Tibial nerve (tissue), 4 donors: Measurements from ENCODE around the gene RIPK1. TPM values are rescaled to one million over a fixed set of nuclear protein-coding genes. Genes with fewer than 3 reads are reported as not detected.
"Not testable (repeated sequence)": the region's sequence is repeated elsewhere in the genome, so short reads cannot be mapped to it uniquely, and the experiment has no call there.

ENCODE experiments used
- DNase-seq, 2 donors: peaks; one replicate each; pipeline ENCODE4 v3.0.0-alpha.2; 2019; ENCODE audit warnings: low spot score in 2 of 2
- H3K27ac ChIP-seq, 4 donors: fragments of 200-600 bp; sonication (generic) in 3 of 4; one replicate each; pipeline ENCODE4 v1.5.1; 2017 to 2019; ENCODE audit warnings: mild to moderate bottlenecking in 1 of 4
- H3K27me3 ChIP-seq, 2 donors: fragments of 200-600 bp; sonication (generic) in 1 of 2; one replicate each; pipeline versions ENCODE4 v1.5.1 to v1.6.0; 2017 to 2019
- H3K36me3 ChIP-seq, 3 donors: fragments of 200-600 bp; sonication (generic); one replicate each; pipeline ENCODE4 v1.5.1; 2018 to 2019
- H3K4me1 ChIP-seq, 4 donors: fragments of 200-600 bp; sonication (generic) in 3 of 4; one replicate each; pipeline ENCODE4 v1.5.1; 2017 to 2019
- H3K4me3 ChIP-seq, 4 donors: fragments of 200-600 bp; sonication (generic) in 3 of 4; one replicate each; pipeline ENCODE4 v1.5.1; 2017 to 2019; ENCODE audit warnings: mild to moderate bottlenecking in 1 of 4, moderate library complexity in 1 of 4
- H3K9me3 ChIP-seq, 4 donors: fragments of 200-600 bp; sonication (generic) in 3 of 4; one replicate each; pipeline ENCODE4 v1.5.1; 2017 to 2019
- EP300 ChIP-seq, 2 donors: sonication (generic); formaldehyde crosslinking; IDR thresholded peaks; one replicate each; pipeline ENCODE4 v1.6.1; 2017; ENCODE audit warnings: antibody characterized with exemption in 2 of 2, mild to moderate bottlenecking in 1 of 2
- POLR2A ChIP-seq, 2 donors: fragments of 450-650 bp; IDR thresholded peaks; one replicate each; pipeline ENCODE4 v1.6.1; 2017; ENCODE audit warnings: antibody characterized with exemption in 2 of 2, mild to moderate bottlenecking in 2 of 2, moderate library complexity in 2 of 2
- WGBS, 2 donors: methylation state at CpG; one replicate each; pipeline ENCODE4 v1.1.5; 2018; 5-methylcytosine and 5-hydroxymethylcytosine counted together
- total RNA-seq, 4 donors: library from RNA; depleted of rRNA; stranded (reverse); fragments of >200 nt; gene quantifications; one replicate each; pipeline ENCODE4 v1.1.0, GENCODE V29; 2016
- TF ChIP-seq, protein P1 (sequence below), 5 experiments: fragments of 200-600 bp in 3 of 5; fragments of 450-650 bp in 2 of 5; sonication (generic) in 3 of 5; IDR thresholded peaks; one replicate each; pipeline ENCODE4 v1.5.1; 2016 to 2019; ENCODE audit warnings: antibody characterized with exemption in 5 of 5, mild to moderate bottlenecking in 3 of 5, moderate library complexity in 2 of 5

Gene RIPK1
- total RNA-seq, 4 donors from 2014 or later, result 20.1 to 22.6 (median 21.2) TPM

GRCh38 chr6:3052481-3053230 lies 15.6 kb upstream of the RIPK1 start:
- TF ChIP-seq, protein P1, sequence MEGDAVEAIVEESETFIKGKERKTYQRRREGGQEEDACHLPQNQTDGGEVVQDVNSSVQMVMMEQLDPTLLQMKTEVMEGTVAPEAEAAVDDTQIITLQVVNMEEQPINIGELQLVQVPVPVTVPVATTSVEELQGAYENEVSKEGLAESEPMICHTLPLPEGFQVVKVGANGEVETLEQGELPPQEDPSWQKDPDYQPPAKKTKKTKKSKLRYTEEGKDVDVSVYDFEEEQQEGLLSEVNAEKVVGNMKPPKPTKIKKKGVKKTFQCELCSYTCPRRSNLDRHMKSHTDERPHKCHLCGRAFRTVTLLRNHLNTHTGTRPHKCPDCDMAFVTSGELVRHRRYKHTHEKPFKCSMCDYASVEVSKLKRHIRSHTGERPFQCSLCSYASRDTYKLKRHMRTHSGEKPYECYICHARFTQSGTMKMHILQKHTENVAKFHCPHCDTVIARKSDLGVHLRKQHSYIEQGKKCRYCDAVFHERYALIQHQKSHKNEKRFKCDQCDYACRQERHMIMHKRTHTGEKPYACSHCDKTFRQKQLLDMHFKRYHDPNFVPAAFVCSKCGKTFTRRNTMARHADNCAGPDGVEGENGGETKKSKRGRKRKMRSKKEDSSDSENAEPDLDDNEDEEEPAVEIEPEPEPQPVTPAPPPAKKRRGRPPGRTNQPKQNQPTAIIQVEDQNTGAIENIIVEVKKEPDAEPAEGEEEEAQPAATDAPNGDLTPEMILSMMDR (IDR thresholded peaks at IDR 0.05), result no peak
- no peak for TF ChIP-seq EP300 (IDR thresholded peaks at IDR 0.05)
- TF ChIP-seq POLR2A (IDR thresholded peaks at IDR 0.05), result no peak
- H3K9me3 ChIP-seq, result no peaks in the 10 kb centered on the region
- H3K27me3 ChIP-seq, result no peaks in the 10 kb centered on the region
- WGBS, 2 donors, result 80 to 83% methylated on average over 17 of the region's 17 CpGs
- H3K4me1 ChIP-seq, result peaks cover 0 to 30% (median 4%) of the 10 kb centered on the region in 4 donors
- no peak overlapping the region for H3K27ac ChIP-seq
- no peak for DNase-seq
- no peaks in the 10 kb centered on the region for H3K36me3 ChIP-seq
- peak overlapping the region in 2 of 4 donors; percentile 43 to 57 for H3K4me3 ChIP-seq

GRCh38 chr6:3053231-3053508 lies 15.1 kb upstream of the RIPK1 start:
- 74 to 76% methylated on average over 11 of the region's 11 CpGs for WGBS, 2 donors
- Histone ChIP-seq H3K27me3 (no peaks in the 10 kb centered on the region), H3K36me3 (no peaks in the 10 kb centered on the region), H3K27ac (peak overlapping the region in 3 of 4 donors; percentile 54 to 72 (median 57)), H3K9me3 (no peaks in the 10 kb centered on the region), H3K4me1 (peaks cover 0 to 30% (median 4%) of the 10 kb centered on the region in 4 donors), H3K4me3 (peak overlapping the region; percentile 25 to 57 (median 40))
- no peak for DNase-seq
- TF ChIP-seq EP300 (IDR thresholded peaks at IDR 0.05), result no peak
- TF ChIP-seq, protein P1 (IDR thresholded peaks at IDR 0.05), result no peak
- no peak for TF ChIP-seq POLR2A (IDR thresholded peaks at IDR 0.05)

- 28 to 31% methylated on average over 27 of the region's 27 CpGs for WGBS, 2 donors
- Histone ChIP-seq H3K27ac (peak overlapping the region in 3 of 4 donors; percentile 57 to 72 (median 58)), H3K4me3 (peak overlapping the region in 3 of 4 donors; percentile 36 to 57 (median 43)), H3K4me1 (peaks cover 0 to 30% (median 4%) of the 10 kb centered on the region in 4 donors)
- peak in 1 of 2 donors; percentile 75 for DNase-seq
- H3K27me3 ChIP-seq, H3K9me3 ChIP-seq, H3K36me3 ChIP-seq: not testable (repeated sequence)
These were observed 13.8 kb upstream of the RIPK1 start for GRCh38 chr6:3054229-3055157.

DNA sequence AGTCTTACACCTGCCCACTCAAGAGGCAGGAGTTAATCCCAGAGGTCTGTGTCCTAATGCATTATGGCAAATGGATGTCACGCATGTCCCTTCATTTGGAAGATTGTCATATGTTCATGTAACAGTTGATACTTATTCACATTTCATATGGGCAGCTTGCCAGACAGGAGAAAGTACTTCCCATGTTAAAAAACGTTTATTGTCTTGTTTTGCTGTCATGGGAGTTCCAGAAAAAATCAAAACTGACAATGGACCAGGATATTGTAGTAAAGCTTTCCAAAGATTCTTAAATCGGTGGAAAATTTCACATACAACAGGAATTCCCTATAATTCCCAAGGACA lies 13.2 kb upstream of the RIPK1 start:
- not testable (repeated sequence) for H3K27me3 ChIP-seq, DNase-seq, H3K4me3 ChIP-seq, H3K36me3 ChIP-seq, H3K9me3 ChIP-seq
- Histone ChIP-seq H3K27ac (peak overlapping the region in 2 of 4 donors; percentile 58 to 72), H3K4me1 (peaks cover 0 to 30% (median 4%) of the 10 kb centered on the region in 4 donors)
- WGBS, 2 donors, result 51 to 53% methylated on average over 3 of the region's 3 CpGs

DNA sequence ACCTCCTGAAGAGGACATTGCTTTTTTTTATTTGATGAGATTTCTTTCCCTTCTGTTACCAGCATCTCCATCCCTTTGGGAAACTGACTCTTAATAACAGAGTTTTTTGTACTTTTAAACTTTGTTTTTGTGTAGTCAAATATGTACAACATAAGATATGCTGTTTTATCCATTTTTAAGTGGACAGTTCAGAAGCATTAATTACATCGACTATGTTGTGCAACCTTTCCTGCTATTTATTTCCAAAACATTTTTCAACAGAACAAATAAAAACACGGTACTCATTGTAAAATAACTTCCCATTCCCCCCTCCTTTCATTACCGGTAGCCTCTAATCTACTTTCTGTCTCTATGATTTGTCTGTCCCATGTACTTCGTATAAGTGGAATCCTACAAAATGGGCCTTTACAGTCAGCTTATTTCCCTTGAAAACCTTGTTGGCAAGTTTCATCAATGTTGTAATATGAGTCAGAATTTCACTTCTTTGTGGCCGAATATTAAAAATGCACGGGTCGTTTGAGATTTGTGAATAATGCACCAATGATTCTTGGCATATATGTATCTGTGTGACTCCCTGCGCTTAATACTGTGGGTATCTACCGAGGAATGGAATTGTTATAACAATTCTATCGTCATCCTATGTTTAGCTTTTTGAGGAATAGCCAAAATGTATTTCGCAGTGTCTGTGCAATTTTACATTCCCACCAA lies 11.1 kb upstream of the RIPK1 start:
- WGBS, 2 donors, result 82% methylated on average over 11 of the region's 11 CpGs
- Histone ChIP-seq H3K36me3 (no peaks in the 10 kb centered on the region), H3K27me3 (no peaks in the 10 kb centered on the region), H3K27ac (no peak overlapping the region), H3K4me3 (no peak overlapping the region), H3K9me3 (no peaks in the 10 kb centered on the region), H3K4me1 (peaks cover 0 to 30% (median 4%) of the 10 kb centered on the region in 4 donors)
- no peak for DNase-seq
- TF ChIP-seq POLR2A (IDR thresholded peaks at IDR 0.05) (no peak), EP300 (IDR thresholded peaks at IDR 0.05) (no peak)
- TF ChIP-seq, protein P1 (IDR thresholded peaks at IDR 0.05), result no peak
